Suppressor macrophage treated with lipopolysaccharide for 1 hour (primary cell): ENCODE measurements around the gene FGD4.

Experiments
- DNase-seq, 3 donors: peaks; one replicate each; pipeline ENCODE4 v3.0.0-alpha.2; 2020 to 2022

Gene FGD4

GRCh38 chr12:32568228-32568627 lies 168.9 kb downstream of the FGD4 start:
- no peak for DNase-seq

GRCh38 chr12:32569259-32569658 lies 169.9 kb downstream of the FGD4 start:
- no peak for DNase-seq

GRCh38 chr12:32574585-32574984 lies 175.2 kb downstream of the FGD4 start:
- no peak for DNase-seq

- no peak for DNase-seq
Measured at GRCh38 chr12:32577328-32577727, 178.0 kb downstream of the FGD4 start.

GRCh38 chr12:32583534-32583933 lies 184.2 kb downstream of the FGD4 start:
- peak; percentile 42 to 77 (median 69) for DNase-seq

GRCh38 chr12:32585680-32586079 lies 186.3 kb downstream of the FGD4 start:
- DNase-seq, result no peak

- DNase-seq, result peak; percentile 42 to 81 (median 69)
Measured at GRCh38 chr12:32586390-32586789, 187.0 kb downstream of the FGD4 start.

- DNase-seq, result peak in 2 of 3 donors; percentile 32 to 35
Measured at GRCh38 chr12:32587581-32588495, 188.5 kb downstream of the FGD4 start.

- DNase-seq, result no peak
Measured at GRCh38 chr12:32588604-32589003, 189.2 kb downstream of the FGD4 start.

- DNase-seq, result peak; percentile 48 to 69 (median 67)
Measured at GRCh38 chr12:32589165-32589865, 190.0 kb downstream of the FGD4 start.

GRCh38 chr12:32595251-32595650 lies 195.9 kb downstream of the FGD4 start:
- no peak for DNase-seq

GRCh38 chr12:32596030-32596429 lies 196.7 kb downstream of the FGD4 start:
- no peak for DNase-seq

- no peak for DNase-seq
Measured at GRCh38 chr12:32598688-32599087, 199.3 kb downstream of the FGD4 start.

GRCh38 chr12:32600681-32601080 lies 201.3 kb downstream of the FGD4 start:
- peak in 2 of 3 donors; percentile 64 to 73 for DNase-seq

- DNase-seq, result no peak
Measured at GRCh38 chr12:32603071-32603470, 203.7 kb downstream of the FGD4 start.

- DNase-seq, result no peak
Measured at GRCh38 chr12:32603858-32604257, 204.5 kb downstream of the FGD4 start.

- DNase-seq, result no peak
Measured at GRCh38 chr12:32604565-32604964, 205.2 kb downstream of the FGD4 start.

- DNase-seq, result no peak
Measured at GRCh38 chr12:32605326-32606095, 206.2 kb downstream of the FGD4 start.

GRCh38 chr12:32606443-32606842 lies 207.1 kb downstream of the FGD4 start:
- DNase-seq, result no peak

GRCh38 chr12:32609966-32610365 lies 210.6 kb downstream of the FGD4 start:
- peak; percentile 5 to 49 (median 27) for DNase-seq

- DNase-seq, result no peak
Measured at GRCh38 chr12:32611986-32612385, 212.6 kb downstream of the FGD4 start.

- no peak for DNase-seq
Measured at GRCh38 chr12:32612658-32613614, 213.6 kb downstream of the FGD4 start.
